ENCODE measurements around the gene CUL1. TPM values are rescaled to one million over a fixed set of nuclear protein-coding genes. Genes with fewer than 3 reads are reported as not detected.

CUL1 gene
- total and polyA plus RNA-seq, 2 donors (not counting 3 experiments of a cell fraction or from before 2014, with no cell fraction given) = 25.7 to 50.2 TPM

DNA sequence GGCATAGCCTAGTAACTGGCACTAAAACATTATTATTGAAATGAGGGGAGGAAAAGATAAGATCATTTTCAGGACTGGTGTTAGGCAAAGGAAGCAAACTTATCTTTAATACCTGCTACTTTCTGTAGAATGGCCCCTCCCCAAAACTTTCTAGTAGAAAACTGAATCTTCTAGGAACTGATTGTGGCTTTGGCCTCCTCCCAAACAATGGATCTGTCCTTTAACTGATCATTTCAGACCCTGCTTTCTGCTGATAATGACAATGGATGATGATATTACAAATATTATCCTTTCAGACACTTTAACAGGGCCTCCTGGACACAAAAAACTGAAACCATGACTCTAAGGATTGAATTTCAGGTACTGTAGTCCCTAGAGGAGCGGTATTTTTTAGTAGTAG lies 130.3 kb downstream of the CUL1 start:
- dilution Hi-C loops (cut with MboI; ENCODE audit: extremely low pct_ligation_motif_present, low sequenced_read_pairs) (no loop called here), intact Hi-C loops (cut with micrococcal nuclease) (no loop called here)
- no peak for FAIRE-seq
- TF ChIP-seq, protein P1, sequence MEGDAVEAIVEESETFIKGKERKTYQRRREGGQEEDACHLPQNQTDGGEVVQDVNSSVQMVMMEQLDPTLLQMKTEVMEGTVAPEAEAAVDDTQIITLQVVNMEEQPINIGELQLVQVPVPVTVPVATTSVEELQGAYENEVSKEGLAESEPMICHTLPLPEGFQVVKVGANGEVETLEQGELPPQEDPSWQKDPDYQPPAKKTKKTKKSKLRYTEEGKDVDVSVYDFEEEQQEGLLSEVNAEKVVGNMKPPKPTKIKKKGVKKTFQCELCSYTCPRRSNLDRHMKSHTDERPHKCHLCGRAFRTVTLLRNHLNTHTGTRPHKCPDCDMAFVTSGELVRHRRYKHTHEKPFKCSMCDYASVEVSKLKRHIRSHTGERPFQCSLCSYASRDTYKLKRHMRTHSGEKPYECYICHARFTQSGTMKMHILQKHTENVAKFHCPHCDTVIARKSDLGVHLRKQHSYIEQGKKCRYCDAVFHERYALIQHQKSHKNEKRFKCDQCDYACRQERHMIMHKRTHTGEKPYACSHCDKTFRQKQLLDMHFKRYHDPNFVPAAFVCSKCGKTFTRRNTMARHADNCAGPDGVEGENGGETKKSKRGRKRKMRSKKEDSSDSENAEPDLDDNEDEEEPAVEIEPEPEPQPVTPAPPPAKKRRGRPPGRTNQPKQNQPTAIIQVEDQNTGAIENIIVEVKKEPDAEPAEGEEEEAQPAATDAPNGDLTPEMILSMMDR (IDR thresholded peaks at IDR 0.05; ENCODE audit: extremely low read depth in 1 of 2, insufficient read depth in 1 of 2, low read depth in 1 of 2, low read length in 2 of 2) = no peak
- TF ChIP-seq FOS (IDR thresholded peaks at IDR 0.05; ENCODE audit: borderline replicate concordance, insufficient read depth, low read length) = no peak
- TF ChIP-seq EZH2 (IDR thresholded peaks at IDR 0.05; ENCODE audit: borderline replicate concordance, low read depth, low read length, severe bottlenecking) = no peak
- TF ChIP-seq, protein P2, sequence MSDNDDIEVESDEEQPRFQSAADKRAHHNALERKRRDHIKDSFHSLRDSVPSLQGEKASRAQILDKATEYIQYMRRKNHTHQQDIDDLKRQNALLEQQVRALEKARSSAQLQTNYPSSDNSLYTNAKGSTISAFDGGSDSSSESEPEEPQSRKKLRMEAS (IDR thresholded peaks at IDR 0.05; ENCODE audit: insufficient read depth, insufficient read length) = no peak
- no peak for TF ChIP-seq GATA2 (IDR thresholded peaks at IDR 0.05; ENCODE audit: insufficient read depth, insufficient read length, low read depth, low read length)
- TF ChIP-seq POLR2AphosphoS5 (IDR thresholded peaks at IDR 0.05; ENCODE audit: insufficient read depth, low read depth, low read length) = no peak
- TF ChIP-seq MYC (IDR thresholded peaks at IDR 0.05; ENCODE audit: low read depth, low read length) = no peak
- no peak for TF ChIP-seq JUN (IDR thresholded peaks at IDR 0.05; ENCODE audit: borderline replicate concordance, insufficient read depth, insufficient read length, low read depth)
- TF ChIP-seq POLR2A (IDR thresholded peaks at IDR 0.05; ENCODE audit: low read depth, low read length) = no peak
- no peak overlapping the region for H3K4me2 ChIP-seq (ENCODE audit: insufficient read depth, low read length)
- H3K36me3 ChIP-seq (ENCODE audit: control insufficient read depth in 2 of 2, extremely low read depth in 1 of 2, insufficient read depth in 2 of 2, low read length in 2 of 2) = peaks cover 0 to 8% of the 10 kb centered on the region in 2 experiments
- H3K4me3 ChIP-seq (replicated peaks in 1 of 3; ENCODE audit: insufficient read depth in 1 of 3, low read depth in 1 of 3, low read length in 3 of 3) = no peak overlapping the region
- DNase-seq (ENCODE audit: low read depth, low spot score) = no peak
- no peak overlapping the region for H3K9ac ChIP-seq (replicated peaks; ENCODE audit: extremely low read depth, insufficient read depth, low read length)
- ChIA-PET POLR2A (no interaction called here), CTCF (no interaction called here)
- no peaks in the 10 kb centered on the region for H3K9me1 ChIP-seq (replicated peaks; ENCODE audit: control insufficient read depth, extremely low read depth, insufficient read depth, low read length)
- H3K27me3 ChIP-seq (ENCODE audit: control insufficient read depth in 2 of 2, insufficient read depth in 2 of 2, low read length in 2 of 2) = no peaks in the 10 kb centered on the region
- H3K27ac ChIP-seq (ENCODE audit: insufficient read depth, low read depth, low read length) = no peak overlapping the region
- no peak overlapping the region for H2AFZ ChIP-seq (ENCODE audit: low read depth, low read length)
- H3K79me2 ChIP-seq (ENCODE audit: control insufficient read depth, insufficient read depth, low read length) = peaks cover 10% of the 10 kb centered on the region
- no TSS peak for BruUV-seq (replicated peaks)
- no peaks in the 10 kb centered on the region for H3K4me1 ChIP-seq (ENCODE audit: control insufficient read depth, extremely low read depth, insufficient read depth, low read length)
- peaks cover 4% of the 10 kb centered on the region for H4K20me1 ChIP-seq (replicated peaks; ENCODE audit: control insufficient read depth, extremely low read depth, insufficient read depth, low read length)
- no peaks in the 10 kb centered on the region for H3K9me3 ChIP-seq (replicated peaks; ENCODE audit: control insufficient read depth, insufficient read depth, low read length)
